ENCODE measurements around the gene TMPRSS9. TPM values are rescaled to one million over a fixed set of nuclear protein-coding genes. Genes with fewer than 3 reads are reported as not detected.
"Not testable (repeated sequence)": the region's sequence is repeated elsewhere in the genome, so short reads cannot be mapped to it uniquely, and the experiment has no call there.

TMPRSS9 gene
- polyA plus RNA-seq, 3 donors from 2014 or later, result not detected

- Mint-ChIP-seq H3K36me3 (peaks cover 0 to 4% (median 2%) of the 10 kb centered on the region in 3 donors), H3K4me1 (peaks cover 3 to 4% of the 10 kb centered on the region in 2 donors), H3K27ac (no peak overlapping the region), H3K9me3 (no peaks in the 10 kb centered on the region), H3K4me3 (no peak overlapping the region), H3K27me3 (ENCODE audit: low read depth in 3 of 3) (peaks cover 0 to 2% (median 0%) of the 10 kb centered on the region in 3 donors)
- DNase-seq, result no peak
Measured at GRCh38 chr19:2341244-2341751, 18.8 kb upstream of the TMPRSS9 start.

GRCh38 chr19:2341982-2342381 is 18.1 kb upstream of the TMPRSS9 start:
- Mint-ChIP-seq H3K27me3 (ENCODE audit: low read depth in 3 of 3) (no peaks in the 10 kb centered on the region), H3K36me3 (peaks cover 0 to 4% (median 0%) of the 10 kb centered on the region in 3 donors), H3K27ac (no peak overlapping the region), H3K4me3 (no peak overlapping the region), H3K4me1 (peaks cover 0 to 2% of the 10 kb centered on the region in 2 donors), H3K9me3 (no peaks in the 10 kb centered on the region)
- DNase-seq, result no peak

GRCh38 chr19:2342656-2343288 is 17.3 kb upstream of the TMPRSS9 start:
- no peak overlapping the region for H3K27ac Mint-ChIP-seq
- no peaks in the 10 kb centered on the region for H3K9me3 Mint-ChIP-seq
- H3K4me1 Mint-ChIP-seq, result no peaks in the 10 kb centered on the region

GRCh38 chr19:2343289-2343982 is 16.6 kb upstream of the TMPRSS9 start:
- no peaks in the 10 kb centered on the region for H3K4me1 Mint-ChIP-seq
- no peak overlapping the region for H3K27ac Mint-ChIP-seq
- H3K27me3 Mint-ChIP-seq (ENCODE audit: low read depth in 3 of 3), result no peaks in the 10 kb centered on the region
- peaks cover 0 to 4% (median 0%) of the 10 kb centered on the region in 3 donors for H3K36me3 Mint-ChIP-seq
- no peak overlapping the region for H3K4me3 Mint-ChIP-seq
- DNase-seq, result no peak
- no peaks in the 10 kb centered on the region for H3K9me3 Mint-ChIP-seq

More at GRCh38 chr19:2342656-2343288, 17.3 kb upstream of the TMPRSS9 start:
- Mint-ChIP-seq H3K36me3 (peaks cover 0 to 4% (median 0%) of the 10 kb centered on the region in 3 donors), H3K4me3 (no peak overlapping the region), H3K27me3 (ENCODE audit: low read depth in 3 of 3) (no peaks in the 10 kb centered on the region)
- no peak for DNase-seq

GRCh38 chr19:2344381-2344870 is 15.6 kb upstream of the TMPRSS9 start:
- Mint-ChIP-seq H3K9me3 (no peaks in the 10 kb centered on the region), H3K4me1 (no peaks in the 10 kb centered on the region), H3K36me3 (peaks cover 0 to 4% (median 0%) of the 10 kb centered on the region in 3 donors), H3K27me3 (ENCODE audit: low read depth in 3 of 3) (no peaks in the 10 kb centered on the region), H3K27ac (no peak overlapping the region), H3K4me3 (no peak overlapping the region)
- no peak for DNase-seq

- Mint-ChIP-seq H3K9me3 (no peaks in the 10 kb centered on the region), H3K36me3 (peaks cover 0 to 4% (median 0%) of the 10 kb centered on the region in 3 donors), H3K4me1 (no peaks in the 10 kb centered on the region), H3K27ac (no peak overlapping the region), H3K4me3 (no peak overlapping the region), H3K27me3 (ENCODE audit: low read depth in 3 of 3) (no peaks in the 10 kb centered on the region)
- DNase-seq, result no peak
Measured at GRCh38 chr19:2345076-2345475, 15.0 kb upstream of the TMPRSS9 start.

- H3K27me3 Mint-ChIP-seq (ENCODE audit: low read depth in 3 of 3), result no peaks in the 10 kb centered on the region
- peaks cover 0 to 4% (median 0%) of the 10 kb centered on the region in 3 donors for H3K36me3 Mint-ChIP-seq
- no peak overlapping the region for H3K4me3 Mint-ChIP-seq
- H3K9me3 Mint-ChIP-seq, result no peaks in the 10 kb centered on the region
- H3K27ac Mint-ChIP-seq, result peak overlapping the region in 1 of 6 donors; percentile 75
- no peaks in the 10 kb centered on the region for H3K4me1 Mint-ChIP-seq
- DNase-seq, result no peak
Measured at GRCh38 chr19:2345794-2346663, 14.0 kb upstream of the TMPRSS9 start.

- DNase-seq, H3K36me3 Mint-ChIP-seq: not testable (repeated sequence)
Measured at GRCh38 chr19:2349818-2350217, 10.2 kb upstream of the TMPRSS9 start.

GRCh38 chr19:2350656-2351055 is 9.4 kb upstream of the TMPRSS9 start:
- H3K27ac Mint-ChIP-seq, result no peak overlapping the region
- peaks cover 0 to 3% (median 0%) of the 10 kb centered on the region in 3 donors for H3K36me3 Mint-ChIP-seq
- H3K27me3 Mint-ChIP-seq (ENCODE audit: low read depth in 3 of 3), result no peaks in the 10 kb centered on the region
- H3K4me1 Mint-ChIP-seq, result no peaks in the 10 kb centered on the region
- DNase-seq, result no peak
- no peak overlapping the region for H3K4me3 Mint-ChIP-seq
- H3K9me3 Mint-ChIP-seq, result no peaks in the 10 kb centered on the region

More at GRCh38 chr19:2349818-2350217, 10.2 kb upstream of the TMPRSS9 start:
- H3K27ac Mint-ChIP-seq; H3K9me3 Mint-ChIP-seq; H3K27me3 Mint-ChIP-seq (ENCODE audit: low read depth in 3 of 3); H3K4me3 Mint-ChIP-seq; H3K4me1 Mint-ChIP-seq: not testable (repeated sequence)

GRCh38 chr19:2351591-2351990 is 8.5 kb upstream of the TMPRSS9 start:
- Mint-ChIP-seq H3K4me1 (no peaks in the 10 kb centered on the region), H3K4me3 (no peak overlapping the region), H3K27me3 (ENCODE audit: low read depth in 3 of 3) (no peaks in the 10 kb centered on the region), H3K9me3 (no peaks in the 10 kb centered on the region), H3K27ac (no peak overlapping the region), H3K36me3 (no peaks in the 10 kb centered on the region)
- DNase-seq, result no peak

- no peak for DNase-seq
- Mint-ChIP-seq H3K27me3 (ENCODE audit: low read depth in 3 of 3) (no peaks in the 10 kb centered on the region), H3K4me3 (no peak overlapping the region), H3K9me3 (no peaks in the 10 kb centered on the region), H3K4me1 (no peaks in the 10 kb centered on the region), H3K27ac (no peak overlapping the region), H3K36me3 (no peaks in the 10 kb centered on the region)
Measured at GRCh38 chr19:2352121-2352520, 7.9 kb upstream of the TMPRSS9 start.

GRCh38 chr19:2353159-2353886 is 6.7 kb upstream of the TMPRSS9 start:
- Mint-ChIP-seq H3K4me3 (no peak overlapping the region), H3K36me3 (no peaks in the 10 kb centered on the region), H3K4me1 (no peaks in the 10 kb centered on the region), H3K9me3 (no peaks in the 10 kb centered on the region), H3K27ac (no peak overlapping the region), H3K27me3 (ENCODE audit: low read depth in 3 of 3) (no peaks in the 10 kb centered on the region)
- no peak for DNase-seq

- Mint-ChIP-seq H3K27me3 (ENCODE audit: low read depth in 3 of 3) (no peaks in the 10 kb centered on the region), H3K4me3 (no peak overlapping the region), H3K4me1 (no peaks in the 10 kb centered on the region), H3K9me3 (no peaks in the 10 kb centered on the region), H3K27ac (no peak overlapping the region), H3K36me3 (no peaks in the 10 kb centered on the region)
- DNase-seq, result no peak
Measured at GRCh38 chr19:2353887-2354592, 6.0 kb upstream of the TMPRSS9 start.
